Upper lobe of right lung (tissue), 1 donor: ENCODE data around the gene TMC6. TPM values are rescaled to one million over a fixed set of nuclear protein-coding genes. Genes with fewer than 3 reads are reported as not detected.
A peak's percentile ranks its signal among the peaks of the same experiment; 100 is the strongest.
"Not testable (repeated sequence)": the region's sequence is repeated elsewhere in the genome, so short reads cannot be mapped to it uniquely, and the experiment has no call there.

Experiments used
- ATAC-seq: fragments of 200-7000 bp; cut with Tn5 transposase; one replicate; pipeline ENCODE4 v1.9.1; 2020; ENCODE audit warnings: mild to moderate bottlenecking, moderate library complexity
- DNase-seq: peaks from one replicate; pipeline ENCODE4 v3.0.0-alpha.2; 2020
- H3K27ac ChIP-seq: fragments of 200-600 bp; one replicate; pipeline ENCODE4 v1.8.0; 2022
- H3K27me3 ChIP-seq: fragments of 200-600 bp; one replicate; pipeline ENCODE4 v1.8.0; 2022; ENCODE audit warnings: mild to moderate bottlenecking
- H3K36me3 ChIP-seq: fragments of 200-600 bp; one replicate; pipeline ENCODE4 v1.8.0; 2022
- H3K4me1 ChIP-seq: fragments of 200-600 bp; one replicate; pipeline ENCODE4 v1.8.0; 2022
- H3K4me3 ChIP-seq: fragments of 200-600 bp; one replicate; pipeline ENCODE4 v1.8.0; 2022; ENCODE audit warnings: mild to moderate bottlenecking
- H3K9me3 ChIP-seq: fragments of 200-600 bp; one replicate; pipeline ENCODE4 v1.8.0; 2022
- CTCF ChIP-seq: fragments of 200-600 bp; IDR thresholded peaks from one replicate; pipeline ENCODE4 v1.8.0; 2022; ENCODE audit warnings: antibody characterized with exemption
- intact Hi-C: fragments of 100-400 bp; cut with DNase I; formaldehyde crosslinking; loops from one replicate; pipeline ENCODE4 v1.11.0; 2022
- total RNA-seq: library from RNA; stranded (reverse); fragmentation: NEBNext Ultra II Directional; extraction: Animal tissue kit (Norgen Biotek cat#: 25700); gene quantifications from one replicate; pipeline ENCODE4 v1.2.1, GENCODE V29; 2021
- donor health status: DM: no; HTN: yes; CAD: no; lungs with severe emphysema.

The TMC6 gene
- total RNA-seq, 1 donor from 2014 or later = 176 TPM

DNA sequence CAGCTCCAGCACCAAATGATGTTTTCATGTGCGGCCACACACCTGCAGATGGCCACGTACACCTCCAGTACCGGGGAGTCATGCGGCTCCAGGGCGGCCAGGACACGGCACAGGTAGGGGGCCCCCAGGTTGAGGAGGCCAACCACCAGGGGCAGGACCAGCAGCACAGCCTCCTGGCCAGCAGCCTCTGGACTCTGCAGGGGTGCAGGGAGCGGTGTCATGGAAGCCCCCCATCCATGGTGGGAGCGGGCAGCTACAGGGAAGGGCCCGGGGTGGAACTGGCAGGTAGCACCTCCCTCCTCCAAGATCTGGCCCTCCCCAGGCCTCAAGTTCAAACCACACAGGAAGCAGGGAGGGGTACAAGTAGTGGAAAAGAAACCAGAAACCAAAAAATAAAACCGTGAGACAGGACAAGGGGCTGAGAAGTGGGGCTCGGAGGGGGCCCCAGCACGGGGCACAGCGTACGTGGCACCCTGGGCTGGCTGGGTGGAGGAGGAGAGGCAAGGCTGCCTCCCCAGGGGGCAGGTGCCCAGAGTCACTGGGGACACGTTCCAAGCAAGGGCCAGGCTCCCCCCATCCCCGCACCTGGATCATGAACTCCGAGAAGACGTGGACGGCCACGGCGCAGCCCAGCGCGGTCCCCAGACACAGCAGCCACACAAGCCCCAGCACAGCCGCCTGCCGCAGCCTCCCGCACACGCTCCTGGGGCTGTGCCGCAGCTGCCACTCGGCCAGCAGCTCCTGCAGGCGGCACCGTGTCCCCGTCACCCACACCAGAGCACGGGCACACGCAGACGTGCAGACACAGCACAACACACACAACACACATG, 7.4 kb downstream of the TMC6 start:
- Histone ChIP-seq H3K9me3 (no peaks in the 10 kb centered on the region), H3K4me3 (no peak overlapping the region), H3K27me3 (no peaks in the 10 kb centered on the region), H3K36me3 (peaks cover 65% of the 10 kb centered on the region), H3K4me1 (peaks cover 17% of the 10 kb centered on the region), H3K27ac (no peak overlapping the region)
- DNase-seq (no peak), ATAC-seq (no peak)
- TF ChIP-seq CTCF = no peak
- intact Hi-C loops = no loop called here

DNA sequence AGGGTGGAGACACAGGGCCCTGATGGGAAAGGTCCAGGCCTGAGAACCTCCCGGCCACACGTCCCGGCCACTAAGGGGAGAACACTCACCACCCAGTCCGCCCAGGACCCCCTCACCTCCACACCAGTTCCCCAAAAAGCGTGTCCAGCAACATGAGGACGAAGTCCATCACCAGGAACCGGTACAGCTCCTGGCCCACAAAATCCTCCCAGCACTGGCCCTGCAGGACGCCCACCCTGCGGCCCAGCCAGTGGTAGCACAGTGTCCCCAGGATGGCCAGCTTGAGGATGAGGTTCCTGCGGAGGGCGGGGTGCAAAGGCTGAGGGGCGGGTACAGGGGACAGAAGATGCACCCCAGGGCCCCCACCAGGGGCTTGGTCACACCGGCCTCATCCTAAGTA, 8.0 kb downstream of the TMC6 start:
- H3K9me3 ChIP-seq = no peaks in the 10 kb centered on the region
- no peak for TF ChIP-seq CTCF
- DNase-seq (no peak), ATAC-seq (no peak)
- H3K4me1 ChIP-seq = peaks cover 11% of the 10 kb centered on the region
- peaks cover 58% of the 10 kb centered on the region for H3K36me3 ChIP-seq
- no peak overlapping the region for H3K4me3 ChIP-seq
- intact Hi-C loops = no loop called here
- H3K27me3 ChIP-seq = no peaks in the 10 kb centered on the region
- no peak overlapping the region for H3K27ac ChIP-seq

DNA sequence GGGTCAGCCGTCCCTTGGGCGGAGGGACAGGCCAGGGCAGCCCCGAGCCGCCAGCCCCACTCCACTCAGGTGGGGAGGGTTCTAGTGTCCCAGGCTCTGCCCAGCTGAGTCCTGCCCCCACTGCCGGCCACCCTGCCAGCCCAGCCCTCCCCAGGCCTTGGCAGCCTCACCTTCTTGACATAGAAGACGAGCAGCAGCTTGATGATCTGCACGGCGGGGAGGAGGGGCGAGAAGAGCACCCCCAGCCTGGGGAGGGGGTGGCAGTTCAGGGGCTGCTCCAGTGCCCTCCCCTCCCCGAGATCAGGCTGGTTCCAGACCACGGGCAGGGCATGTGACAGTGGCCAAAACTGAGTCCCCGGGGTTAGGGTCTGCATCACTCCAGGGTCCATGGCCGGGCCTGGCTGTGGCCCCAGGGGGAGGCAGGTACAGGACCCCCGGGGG, 9.7 kb downstream of the TMC6 start:
- Histone ChIP-seq H3K4me3 (no peak overlapping the region), H3K27ac (no peak overlapping the region), H3K36me3 (peaks cover 41% of the 10 kb centered on the region), H3K27me3 (no peaks in the 10 kb centered on the region), H3K4me1 (no peaks in the 10 kb centered on the region), H3K9me3 (no peaks in the 10 kb centered on the region)
- DNase-seq (no peak), ATAC-seq (no peak)
- no peak for TF ChIP-seq CTCF
- intact Hi-C loops = loop anchor here (10.0 kb wide), 1 partner anchor 56 kb away; no protein-coding TSS in a partner anchor

- Histone ChIP-seq H3K27ac (no peak overlapping the region), H3K4me1 (peaks cover 6% of the 10 kb centered on the region), H3K27me3 (no peaks in the 10 kb centered on the region), H3K4me3 (no peak overlapping the region), H3K36me3 (peaks cover 42% of the 10 kb centered on the region), H3K9me3 (no peaks in the 10 kb centered on the region)
- peak; percentile 36 for ATAC-seq
- DNase-seq = peak; percentile 73
- TF ChIP-seq CTCF = peak; percentile 30
- intact Hi-C loops = loop anchor here (10.0 kb wide), 1 partner anchor 57 kb away; no protein-coding TSS in a partner anchor
These were observed 11.3 kb downstream of the TMC6 start for GRCh38 chr17:78117027-78117981.

DNA sequence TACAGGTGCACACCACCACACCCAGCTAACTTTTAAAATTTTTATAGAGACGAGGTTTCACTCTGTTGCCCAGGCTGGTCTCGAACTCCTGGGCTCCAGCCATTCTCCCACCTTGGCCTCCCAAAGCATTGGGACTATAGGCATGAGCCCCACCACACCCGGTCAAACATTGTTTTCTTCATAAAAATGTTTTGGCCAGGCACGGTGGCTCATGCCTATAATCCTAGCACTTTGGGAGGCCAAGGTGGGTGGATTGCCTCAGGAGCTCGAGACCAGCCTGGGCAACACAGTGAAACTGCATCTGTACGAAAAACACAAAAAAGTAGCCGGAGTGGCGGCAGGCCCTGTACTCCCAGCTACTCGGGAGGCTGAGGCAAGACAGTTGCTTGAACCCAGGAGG, 12.1 kb downstream of the TMC6 start:
- ATAC-seq = no peak
- H3K36me3 ChIP-seq = peaks cover 42% of the 10 kb centered on the region

GRCh38 chr17:78115803-78116202, 12.8 kb downstream of the TMC6 start:
- not testable (repeated sequence) for H3K4me3 ChIP-seq, H3K27me3 ChIP-seq, DNase-seq, ATAC-seq, H3K9me3 ChIP-seq, H3K27ac ChIP-seq, H3K4me1 ChIP-seq
- H3K36me3 ChIP-seq = peaks cover 45% of the 10 kb centered on the region
- intact Hi-C loops = loop anchor here (10.0 kb wide), 1 partner anchor 59 kb away; no protein-coding TSS in a partner anchor

More for the DNA sequence above, 12.1 kb downstream of the TMC6 start:
- H3K9me3 ChIP-seq = no peaks in the 10 kb centered on the region
- intact Hi-C loops = loop anchor here (10.0 kb wide), 1 partner anchor 58 kb away; no protein-coding TSS in a partner anchor
- no peak overlapping the region for H3K4me3 ChIP-seq
- peaks cover 6% of the 10 kb centered on the region for H3K4me1 ChIP-seq
- no peak for DNase-seq
- TF ChIP-seq CTCF = no peak
- no peak overlapping the region for H3K27ac ChIP-seq
- H3K27me3 ChIP-seq = no peaks in the 10 kb centered on the region
